Inferior parietal cortex (tissue), 1 donor: ENCODE results near the gene CDK19.
"Not testable (repeated sequence)": the region's sequence is repeated elsewhere in the genome, so short reads cannot be mapped to it uniquely, and the experiment has no call there.

Experiments used
- DNase-seq: peaks from one replicate; pipeline ENCODE4 v3.0.0-alpha.2; 2016; ENCODE audit errors: extremely low spot score

Gene CDK19

DNA sequence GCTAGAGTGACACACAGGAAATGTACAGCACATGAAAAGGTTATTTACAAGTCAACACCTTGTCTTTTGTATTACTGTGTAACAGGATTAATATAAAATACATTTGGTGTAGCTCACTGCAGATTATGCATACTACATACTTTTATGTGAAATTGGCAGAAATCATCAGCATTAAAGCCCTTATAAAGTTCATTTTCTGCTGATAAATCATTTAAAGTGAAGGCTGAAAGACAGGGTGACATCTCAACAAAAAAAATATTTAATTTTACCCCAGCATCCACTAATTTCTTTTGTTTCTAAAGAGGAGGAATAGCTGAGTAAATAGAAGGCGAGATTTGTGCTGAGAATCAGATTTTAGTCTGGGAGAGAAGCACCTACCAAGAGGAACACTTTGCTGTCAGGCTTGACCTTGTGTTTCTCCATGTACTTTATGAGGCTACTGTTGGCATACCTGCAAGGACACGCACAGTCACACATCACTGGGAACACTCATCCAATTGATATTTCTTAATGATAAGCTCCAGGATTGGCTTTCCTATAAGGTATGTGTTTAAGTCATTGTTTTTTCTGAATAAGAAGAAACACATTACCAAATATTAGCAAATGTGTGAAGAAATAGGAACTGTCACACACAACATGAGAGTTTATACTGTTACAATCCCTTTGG, 192.2 kb downstream of the CDK19 start:
- no peak for DNase-seq

- no peak for DNase-seq
Observed at GRCh38 chr6:110621061-110621460, 194.2 kb downstream of the CDK19 start.

GRCh38 chr6:110620065-110620464, 195.2 kb downstream of the CDK19 start:
- no peak for DNase-seq

DNA sequence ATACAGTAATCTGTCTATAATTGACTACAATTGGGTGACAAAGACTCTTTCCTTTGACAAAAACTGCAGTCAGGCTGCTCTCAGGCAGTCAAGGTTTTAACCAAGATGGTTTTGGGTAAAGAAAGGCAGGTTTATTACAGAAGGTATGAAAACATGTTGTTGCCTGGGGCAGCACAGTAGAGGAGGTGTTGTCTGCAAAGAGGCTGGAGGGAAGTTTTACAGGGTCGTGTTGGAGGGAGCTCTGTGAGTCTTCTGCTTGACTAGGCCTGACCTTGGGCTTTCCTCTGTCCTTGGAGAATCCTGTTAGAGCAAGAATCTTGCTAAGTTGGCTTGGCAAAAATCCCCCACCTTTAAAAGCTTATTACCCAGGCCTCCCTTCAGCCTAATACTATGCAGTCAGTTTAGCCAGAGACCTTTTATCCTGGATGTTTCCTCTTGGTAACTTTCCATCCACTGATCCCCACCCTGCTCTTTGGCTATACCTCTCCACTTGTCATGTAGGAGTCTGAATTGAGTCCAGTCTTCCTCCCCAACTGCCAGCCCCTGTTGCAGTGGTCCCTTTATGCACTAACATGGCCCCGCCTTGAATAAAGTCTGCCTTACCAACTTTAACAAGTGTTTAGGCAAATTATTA, 195.9 kb downstream of the CDK19 start:
- DNase-seq, result no peak

- no peak for DNase-seq
Observed at GRCh38 chr6:110618591-110619267, 196.5 kb downstream of the CDK19 start.

- no peak for DNase-seq
Observed at GRCh38 chr6:110617057-110617456, 198.2 kb downstream of the CDK19 start.

- no peak for DNase-seq
Observed at GRCh38 chr6:110615722-110616121, 199.5 kb downstream of the CDK19 start.

DNA sequence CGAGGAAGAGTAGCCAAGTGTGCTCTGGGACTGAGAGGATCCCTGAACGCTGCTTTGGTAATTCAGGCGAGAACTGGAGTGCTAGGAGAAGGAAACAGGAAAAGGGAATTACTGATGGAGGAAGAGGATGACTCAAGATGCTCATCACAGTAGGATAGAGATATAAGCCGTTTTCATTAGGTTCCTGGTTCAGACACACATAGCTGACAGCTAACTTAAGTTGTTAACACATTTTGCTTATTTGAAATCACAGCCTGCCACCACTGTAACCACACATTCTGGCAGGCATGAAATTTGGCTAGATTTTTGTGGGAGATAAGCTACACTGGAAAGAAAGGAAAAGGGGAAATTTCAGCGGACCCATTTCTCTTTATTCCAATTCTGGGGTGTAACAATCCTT, 200.7 kb downstream of the CDK19 start:
- no peak for DNase-seq

DNA sequence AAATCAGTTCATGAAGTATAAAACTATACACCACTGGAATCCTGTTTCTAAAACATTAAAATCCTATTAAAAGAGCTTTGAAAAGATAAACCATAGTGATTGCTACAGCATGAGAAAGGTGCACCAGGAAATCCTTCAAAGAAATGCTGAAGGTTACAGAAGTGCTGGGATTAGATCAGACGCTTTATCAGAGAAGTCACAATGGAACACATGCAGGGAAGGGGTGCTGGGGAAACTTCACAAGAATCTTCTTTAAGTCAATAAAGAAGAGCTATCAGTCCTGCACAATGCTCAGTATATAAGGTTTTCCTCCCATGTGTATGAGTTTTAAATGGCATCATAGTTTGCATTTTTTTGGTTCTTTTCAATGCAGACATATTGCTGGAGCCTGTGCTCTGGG, 201.2 kb downstream of the CDK19 start:
- no peak for DNase-seq

GRCh38 chr6:110613356-110613755, 201.9 kb downstream of the CDK19 start:
- DNase-seq, result no peak

- no peak for DNase-seq
Observed at GRCh38 chr6:110612298-110612697, 203.0 kb downstream of the CDK19 start.

GRCh38 chr6:110609101-110609500, 206.2 kb downstream of the CDK19 start:
- peak; percentile 79 for DNase-seq

DNA sequence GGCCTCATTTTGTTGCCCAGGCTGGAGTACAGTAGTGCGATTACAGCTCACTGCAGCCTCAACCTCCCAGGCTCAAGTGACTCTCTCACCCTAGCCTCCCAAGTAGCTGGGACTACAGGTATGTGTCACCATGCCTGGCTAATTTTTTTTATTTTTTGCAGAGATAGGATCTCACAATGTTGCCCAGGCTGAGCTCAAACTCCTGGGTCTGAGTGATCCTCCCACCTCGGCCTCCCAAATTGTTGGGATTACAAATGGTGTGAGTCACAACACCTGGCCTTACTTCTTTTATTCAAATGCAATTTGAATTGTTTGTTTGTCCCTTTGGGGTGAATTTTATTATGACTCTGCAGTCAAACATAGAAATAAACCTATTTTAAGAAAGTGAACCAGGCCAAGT, 207.1 kb downstream of the CDK19 start:
- no peak for DNase-seq

GRCh38 chr6:110606151-110606550, 209.1 kb downstream of the CDK19 start:
- no peak for DNase-seq

GRCh38 chr6:110600640-110601039, 214.6 kb downstream of the CDK19 start:
- DNase-seq, result not testable (repeated sequence)

DNA sequence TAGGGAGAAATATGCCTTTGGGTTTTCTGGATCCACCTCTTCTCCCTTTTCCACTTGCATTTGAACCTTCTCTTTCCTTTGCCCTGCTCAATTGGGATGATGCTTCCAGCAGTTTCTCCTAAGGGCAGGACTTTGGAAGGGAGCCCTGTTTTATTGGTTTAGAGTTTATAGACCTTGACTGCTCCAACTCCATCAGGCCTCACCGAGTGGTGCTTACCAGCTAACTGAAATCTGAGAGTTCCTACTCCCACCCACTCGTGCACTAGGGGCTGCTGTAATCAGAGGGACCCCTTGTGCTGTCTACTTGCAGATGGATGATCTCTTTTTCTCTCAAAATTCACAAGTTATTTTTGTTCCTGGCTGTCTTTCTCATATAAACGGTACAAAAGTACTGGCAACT, 217.5 kb downstream of the CDK19 start:
- no peak for DNase-seq

DNA sequence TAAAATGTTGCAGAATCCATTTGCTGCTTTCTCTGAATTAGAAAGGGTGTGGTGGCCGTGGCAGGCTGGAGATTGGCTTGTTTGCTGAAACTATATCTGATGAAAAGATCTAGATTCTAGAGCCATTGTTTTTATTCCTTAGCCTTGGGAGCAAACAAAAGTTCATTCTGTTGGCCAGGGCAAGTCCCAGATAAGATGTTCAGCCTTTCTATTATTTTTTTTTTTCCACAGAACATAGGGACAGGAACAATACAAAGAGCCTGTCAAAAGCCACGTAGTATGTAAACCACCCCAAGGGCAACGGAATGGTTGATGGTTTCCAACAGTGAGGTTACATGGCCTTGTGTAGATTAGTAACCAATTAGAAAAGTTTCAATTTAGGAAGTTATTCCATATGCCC, 218.9 kb downstream of the CDK19 start:
- DNase-seq, result no peak

DNA sequence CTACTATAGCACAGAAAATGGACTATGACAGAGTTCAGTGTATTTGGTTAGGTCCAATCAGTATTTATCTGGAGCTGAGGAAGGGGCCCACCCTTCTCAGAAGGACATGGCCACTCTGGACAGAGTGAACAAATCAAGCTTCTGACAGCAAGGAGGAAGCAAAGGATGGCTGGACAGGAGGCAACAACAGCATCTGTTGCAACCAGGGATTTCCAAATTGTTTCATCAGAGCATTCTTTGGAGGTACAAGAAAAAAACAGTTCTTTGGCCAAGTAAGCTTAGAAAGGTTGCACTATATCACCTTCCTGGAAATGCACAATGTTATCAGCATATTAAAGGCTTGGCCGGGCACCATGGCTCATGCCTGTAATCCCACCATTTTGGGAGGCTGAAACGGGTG, 220.2 kb downstream of the CDK19 start:
- no peak for DNase-seq

DNA sequence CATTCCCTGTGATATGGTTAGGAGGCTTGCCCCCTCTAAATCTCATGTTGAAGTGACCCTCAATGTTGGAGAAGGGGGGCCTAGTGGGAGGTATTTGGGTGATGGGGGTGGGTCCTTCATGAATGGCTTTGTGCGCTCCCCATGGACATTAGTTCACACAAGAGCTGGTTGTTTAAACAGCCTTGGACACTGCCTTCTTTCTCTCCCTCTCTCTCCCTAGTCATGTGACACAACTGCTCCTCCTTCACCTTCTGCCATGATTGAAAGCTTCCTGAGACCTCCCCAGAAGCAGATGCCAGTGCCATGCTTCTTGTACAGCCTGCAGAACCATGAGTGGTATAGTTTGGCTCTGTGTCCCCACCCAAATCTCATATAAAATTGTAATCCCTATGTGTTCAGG, 221.6 kb downstream of the CDK19 start:
- DNase-seq, result no peak

- no peak for DNase-seq
Observed at GRCh38 chr6:110592765-110593164, 222.5 kb downstream of the CDK19 start.

DNA sequence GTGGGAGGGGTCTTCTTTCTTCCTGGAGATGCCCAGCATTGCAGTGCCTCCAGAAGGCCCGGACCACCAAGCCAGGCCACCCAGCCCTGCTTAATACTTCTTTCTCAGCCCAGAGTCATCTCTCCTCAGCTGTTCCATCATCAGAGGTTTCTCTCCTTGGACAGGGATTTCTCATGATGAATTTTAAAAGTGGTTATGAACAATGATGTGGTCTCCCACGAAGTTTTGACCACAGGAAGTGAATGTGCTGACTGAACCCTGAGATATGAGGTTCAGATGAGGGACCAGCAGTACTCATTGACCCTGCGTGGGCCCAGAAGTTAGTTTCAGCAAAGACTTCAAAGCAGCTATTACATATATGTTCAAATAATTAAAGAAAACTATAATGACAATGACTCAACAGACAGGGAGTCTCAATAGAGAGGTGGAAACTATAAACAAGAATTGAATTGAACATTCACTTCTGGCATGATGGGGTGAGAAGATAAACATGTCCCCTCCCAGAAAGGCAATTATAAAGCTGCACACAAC, 224.4 kb downstream of the CDK19 start:
- no peak for DNase-seq

DNA sequence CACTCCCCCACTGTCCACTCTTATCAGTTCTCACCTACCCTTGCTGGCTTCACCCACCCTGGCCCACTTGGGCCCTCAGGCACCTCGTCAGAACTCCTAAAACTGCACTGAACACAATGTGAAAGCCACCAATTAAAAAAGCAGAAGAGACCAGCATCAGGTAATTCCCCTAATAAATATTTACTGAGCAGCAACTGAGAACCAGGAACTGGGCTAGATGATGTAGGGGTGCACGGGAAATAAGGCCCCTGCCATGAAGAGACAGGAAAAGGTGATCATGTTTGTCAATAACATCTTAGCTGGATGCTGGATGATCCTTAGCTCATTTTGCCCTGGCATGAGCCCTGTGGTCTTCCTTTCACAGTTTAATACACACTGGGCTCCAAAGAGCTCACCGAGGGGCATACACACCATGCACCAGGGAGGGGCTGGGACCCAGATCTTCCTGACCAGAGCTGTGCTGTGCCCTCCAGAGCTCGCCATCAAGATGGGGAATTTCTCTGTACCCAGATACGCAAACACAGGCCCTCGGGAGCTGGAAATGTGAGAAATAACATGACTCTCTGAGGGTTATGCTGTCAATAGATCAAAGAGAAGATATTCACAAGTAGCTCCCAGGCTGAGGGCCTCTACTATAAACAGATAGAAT, 225.3 kb downstream of the CDK19 start:
- no peak for DNase-seq
